Parathyroid adenoma (tissue), 2 donors: ENCODE measurements around the gene OSR1.
"Not testable (repeated sequence)": the region's sequence is repeated elsewhere in the genome, so short reads cannot be mapped to it uniquely, and the experiment has no call there.

Experiments used
- H2AFZ ChIP-seq: fragments of 300-600 bp; sonication (generic); one replicate; pipeline ENCODE4 v1.7.0; 2017; ENCODE audit warnings: antibody characterized with exemption, mild to moderate bottlenecking
- H3K27ac ChIP-seq: fragments of 300-600 bp; sonication (generic); one replicate; pipeline ENCODE4 v1.7.0; 2017
- H3K27me3 ChIP-seq: fragments of 300-600 bp; sonication (generic); one replicate; pipeline ENCODE4 v1.7.0; 2017; ENCODE audit warnings: low read length; ENCODE audit not compliant: control insufficient read depth, insufficient read depth
- H3K36me3 ChIP-seq: fragments of 300-600 bp; sonication (generic); one replicate; pipeline ENCODE4 v1.7.0; 2017; ENCODE audit warnings: low read length; ENCODE audit not compliant: control insufficient read depth, insufficient read depth
- H3K4me1 ChIP-seq: fragments of 300-600 bp; sonication (generic); one replicate; pipeline ENCODE4 v1.7.0; 2017; ENCODE audit warnings: control low read depth
- H3K4me2 ChIP-seq: fragments of 300-600 bp; sonication (generic); one replicate; pipeline ENCODE4 v1.7.0; 2017; ENCODE audit warnings: low read length
- H3K4me3 ChIP-seq: fragments of 300-600 bp; sonication (generic); one replicate; pipeline ENCODE4 v1.7.0; 2017; ENCODE audit warnings: low read depth, low read length
- H3K79me2 ChIP-seq: fragments of 300-600 bp; sonication (generic); one replicate; pipeline ENCODE4 v1.7.0; 2017; ENCODE audit warnings: control low read depth
- H3K9ac ChIP-seq: fragments of 300-600 bp; sonication (generic); one replicate; pipeline ENCODE4 v1.7.0; 2017; ENCODE audit warnings: mild to moderate bottlenecking
- H3K9me3 ChIP-seq: fragments of 300-600 bp; sonication (generic); one replicate; pipeline ENCODE4 v1.7.0; 2017; ENCODE audit warnings: low read length; ENCODE audit not compliant: control insufficient read depth
- TF ChIP-seq, protein P1 (sequence below): fragments of 300-600 bp; sonication (generic); IDR thresholded peaks from one replicate; pipeline ENCODE4 v1.7.0; 2017; ENCODE audit warnings: antibody characterized with exemption, mild to moderate bottlenecking
- donor health status: primary hyperparathyroidism.

Gene OSR1

DNA sequence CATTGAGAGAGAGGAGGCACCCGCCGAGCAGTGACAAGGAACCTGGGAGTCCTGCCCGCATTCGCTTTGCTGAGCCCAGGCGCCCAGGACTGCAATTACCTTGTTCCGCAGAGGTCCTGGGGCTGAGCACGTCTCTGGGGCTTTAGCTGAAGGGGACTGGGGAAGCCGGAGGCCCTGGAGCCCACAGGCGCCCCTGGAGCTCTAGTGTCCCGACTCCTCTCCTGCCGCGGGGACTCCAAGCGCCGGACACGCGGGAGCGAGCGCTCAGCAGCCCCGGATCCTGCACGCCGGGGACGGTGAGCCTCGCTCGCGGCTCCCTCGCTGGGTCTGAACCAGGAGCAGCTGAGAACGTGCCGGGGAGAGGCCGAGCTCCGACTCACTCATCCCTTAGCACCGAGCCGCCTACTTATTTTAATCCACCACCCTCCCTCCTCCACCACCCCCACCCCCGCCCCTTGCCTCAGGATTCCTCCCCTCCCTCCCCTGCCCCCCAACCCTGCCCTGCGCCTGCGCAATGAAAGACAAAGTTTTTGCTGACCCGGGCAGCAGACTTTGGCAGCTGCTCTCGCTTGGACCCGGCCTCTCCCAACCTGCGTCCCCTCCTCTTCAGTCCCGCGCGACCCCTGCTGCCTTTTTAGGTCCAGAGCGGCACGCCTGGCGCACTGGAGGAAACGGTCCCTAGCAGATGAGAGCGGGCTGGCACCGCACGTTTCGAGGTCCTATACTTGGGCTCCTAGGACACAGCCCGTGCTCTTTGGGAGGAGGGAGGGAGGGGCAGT is at the start of gene OSR1:
Gene OSR1, minus strand, starts transcription at position 382 of the 779 bp plus-strand sequence. CDS start 4,818 bp downstream, outside the sequence.
- Histone ChIP-seq H3K4me1 (no peaks in the 10 kb centered on the region), H3K27me3 (peaks cover 6% of the 10 kb centered on the region), H2AFZ (peak within 1 kb of the TSS; percentile 75), H3K27ac (no peak within 1 kb of the TSS), H3K4me2 (peak within 1 kb of the TSS; percentile 88), H3K36me3 (no peaks in the 10 kb centered on the region), H3K9ac (no peak within 1 kb of the TSS), H3K79me2 (no peaks in the 10 kb centered on the region), H3K9me3 (no peaks in the 10 kb centered on the region), H3K4me3 (peak within 1 kb of the TSS; percentile 53)
- TF ChIP-seq, protein P1, sequence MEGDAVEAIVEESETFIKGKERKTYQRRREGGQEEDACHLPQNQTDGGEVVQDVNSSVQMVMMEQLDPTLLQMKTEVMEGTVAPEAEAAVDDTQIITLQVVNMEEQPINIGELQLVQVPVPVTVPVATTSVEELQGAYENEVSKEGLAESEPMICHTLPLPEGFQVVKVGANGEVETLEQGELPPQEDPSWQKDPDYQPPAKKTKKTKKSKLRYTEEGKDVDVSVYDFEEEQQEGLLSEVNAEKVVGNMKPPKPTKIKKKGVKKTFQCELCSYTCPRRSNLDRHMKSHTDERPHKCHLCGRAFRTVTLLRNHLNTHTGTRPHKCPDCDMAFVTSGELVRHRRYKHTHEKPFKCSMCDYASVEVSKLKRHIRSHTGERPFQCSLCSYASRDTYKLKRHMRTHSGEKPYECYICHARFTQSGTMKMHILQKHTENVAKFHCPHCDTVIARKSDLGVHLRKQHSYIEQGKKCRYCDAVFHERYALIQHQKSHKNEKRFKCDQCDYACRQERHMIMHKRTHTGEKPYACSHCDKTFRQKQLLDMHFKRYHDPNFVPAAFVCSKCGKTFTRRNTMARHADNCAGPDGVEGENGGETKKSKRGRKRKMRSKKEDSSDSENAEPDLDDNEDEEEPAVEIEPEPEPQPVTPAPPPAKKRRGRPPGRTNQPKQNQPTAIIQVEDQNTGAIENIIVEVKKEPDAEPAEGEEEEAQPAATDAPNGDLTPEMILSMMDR: no peak

DNA sequence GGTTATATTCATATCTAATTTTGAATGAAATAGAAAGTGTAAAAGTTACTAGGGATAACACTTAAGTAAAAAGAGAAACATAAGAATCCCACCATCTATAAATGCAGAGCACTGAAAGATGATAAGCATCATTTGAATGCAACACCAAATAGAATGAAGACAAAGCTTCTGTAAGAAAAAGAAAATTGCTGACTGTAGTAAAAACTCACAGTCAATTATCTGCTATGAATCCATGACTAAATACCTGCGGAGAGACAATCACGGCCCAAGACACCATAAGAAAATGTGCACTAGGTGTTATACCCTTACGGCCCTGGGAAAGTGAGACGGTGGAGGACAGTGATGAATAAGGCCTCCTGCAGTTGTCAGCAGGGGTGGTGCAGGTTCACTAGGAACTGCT is 45.4 kb upstream of the OSR1 start:
- TF ChIP-seq, protein P1: no peak
- H3K36me3 ChIP-seq: no peaks in the 10 kb centered on the region
- H3K27me3 ChIP-seq: no peaks in the 10 kb centered on the region

DNA sequence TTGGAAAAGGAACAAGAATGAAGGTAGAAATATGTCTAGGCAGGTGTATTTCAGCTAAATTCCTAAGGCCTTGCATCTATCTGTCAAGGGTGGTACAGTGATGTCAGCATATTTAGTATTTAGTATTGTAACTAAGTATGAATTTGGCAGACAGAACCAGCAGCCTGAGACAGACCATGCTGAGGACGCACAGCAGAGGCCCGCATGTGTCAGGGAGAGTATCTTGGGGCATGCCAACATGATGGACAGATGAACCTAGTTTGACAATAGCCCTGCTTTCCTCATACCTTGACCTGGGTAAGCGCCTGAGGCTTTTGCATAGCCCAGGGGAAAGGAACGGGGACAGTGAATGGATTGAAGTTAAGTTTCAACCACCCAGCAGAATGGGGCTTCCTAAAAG is 33.8 kb upstream of the OSR1 start:
- no peak overlapping the region for H3K27ac ChIP-seq
- H3K27me3 ChIP-seq: no peaks in the 10 kb centered on the region
- TF ChIP-seq, protein P1: no peak
- H3K9me3 ChIP-seq: no peaks in the 10 kb centered on the region
- no peaks in the 10 kb centered on the region for H3K36me3 ChIP-seq
- H3K79me2 ChIP-seq: no peaks in the 10 kb centered on the region
- no peak overlapping the region for H2AFZ ChIP-seq
- no peak overlapping the region for H3K4me2 ChIP-seq
- H3K4me3 ChIP-seq: no peak overlapping the region
- no peak overlapping the region for H3K9ac ChIP-seq
- no peaks in the 10 kb centered on the region for H3K4me1 ChIP-seq

More for the DNA sequence above, 45.4 kb upstream of the OSR1 start:
- no peak overlapping the region for H2AFZ ChIP-seq
- H3K4me3 ChIP-seq: no peak overlapping the region
- no peaks in the 10 kb centered on the region for H3K4me1 ChIP-seq
- no peaks in the 10 kb centered on the region for H3K79me2 ChIP-seq
- H3K9ac ChIP-seq: no peak overlapping the region
- H3K9me3 ChIP-seq: no peaks in the 10 kb centered on the region
- H3K4me2 ChIP-seq: no peak overlapping the region
- no peak overlapping the region for H3K27ac ChIP-seq

DNA sequence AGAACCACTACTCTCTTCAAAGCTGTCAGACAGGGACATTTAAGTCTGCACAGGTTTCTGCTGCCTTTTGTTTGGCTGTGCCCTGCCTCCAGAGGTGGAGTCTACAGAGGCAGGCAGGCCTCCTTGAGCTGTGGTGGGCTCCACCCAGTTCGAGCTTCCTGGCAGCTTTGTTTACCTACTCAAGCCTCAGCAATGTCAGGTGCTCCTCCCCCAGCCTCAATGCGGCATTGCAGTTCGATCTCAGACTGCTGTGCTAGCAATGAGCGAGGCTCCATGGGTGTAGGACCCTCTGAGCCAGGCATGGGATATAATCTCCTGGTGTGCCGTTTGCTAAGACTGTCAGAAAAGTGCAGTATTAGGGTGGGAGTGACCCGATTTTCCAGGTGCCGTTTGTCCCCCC is 31.0 kb upstream of the OSR1 start:
- not testable (repeated sequence) for H3K9ac ChIP-seq, H3K36me3 ChIP-seq, H3K4me2 ChIP-seq, H3K9me3 ChIP-seq, H2AFZ ChIP-seq, H3K27me3 ChIP-seq, H3K4me3 ChIP-seq, H3K27ac ChIP-seq, H3K4me1 ChIP-seq, H3K79me2 ChIP-seq

DNA sequence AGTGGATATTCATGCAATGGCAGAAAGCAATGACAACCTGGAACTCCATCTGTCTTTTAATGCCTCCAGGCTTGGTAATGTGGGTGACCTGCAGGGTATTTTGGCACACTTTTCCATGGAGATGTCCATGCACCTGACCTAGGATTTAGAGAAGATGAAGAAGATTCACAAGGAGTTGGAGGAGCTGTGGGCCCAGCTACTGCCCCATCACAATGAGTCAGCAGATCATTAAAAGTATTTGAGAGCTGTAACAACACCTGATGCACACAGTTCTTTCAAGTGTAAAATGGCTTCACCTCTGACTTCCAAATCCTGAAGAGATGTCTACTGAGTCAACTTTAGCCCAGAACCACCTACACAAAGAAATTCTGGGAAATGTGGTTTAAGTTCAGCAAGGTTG is 22.1 kb upstream of the OSR1 start:
- Histone ChIP-seq H2AFZ (no peak overlapping the region), H3K27ac (no peak overlapping the region), H3K27me3 (no peaks in the 10 kb centered on the region), H3K79me2 (no peaks in the 10 kb centered on the region), H3K36me3 (no peaks in the 10 kb centered on the region), H3K4me1 (no peaks in the 10 kb centered on the region), H3K9ac (no peak overlapping the region), H3K9me3 (no peaks in the 10 kb centered on the region), H3K4me3 (no peak overlapping the region), H3K4me2 (no peak overlapping the region)
- TF ChIP-seq, protein P1: no peak
